Measurements from ENCODE around the gene MTERF4.

DNA sequence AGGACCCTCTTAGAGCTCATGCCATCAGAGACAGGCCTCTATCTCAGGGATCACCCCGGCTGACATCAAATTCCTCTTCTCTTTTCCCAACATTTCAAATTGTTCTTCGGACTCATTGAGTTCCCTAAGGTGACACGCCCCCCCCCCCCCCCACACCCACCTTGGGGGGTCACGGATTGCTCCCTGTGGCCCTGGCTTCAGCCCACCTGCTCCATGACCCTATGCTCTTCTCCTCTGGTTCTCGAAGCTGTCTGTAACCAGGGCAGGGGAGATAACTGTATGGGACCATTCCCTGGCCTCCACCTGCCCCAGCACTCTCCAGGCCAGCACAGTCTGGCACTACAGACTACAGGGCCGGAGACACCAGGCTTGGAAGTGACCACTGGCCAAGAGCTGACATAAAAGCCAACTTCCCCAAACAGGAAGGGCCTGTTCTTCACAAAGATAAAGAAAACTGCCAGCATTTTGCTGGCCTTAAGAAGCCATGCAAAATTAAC lies 7.1 kb downstream of the MTERF4 start:
- TF ChIP-seq POLR2A (IDR thresholded peaks at IDR 0.05; ENCODE audit: low read length) (no peak), GATA1 (IDR thresholded peaks at IDR 0.05; ENCODE audit: low read depth, low read length) (no peak)

All from erythroblast (primary cell).